ENCODE measurements around the gene MRPL44. TPM values are rescaled to one million over a fixed set of nuclear protein-coding genes. Genes with fewer than 3 reads are reported as not detected.

The MRPL44 gene
- total RNA-seq, 1 donor from 2014 or later: 29.9 TPM

GRCh38 chr2:223980803-223981202, 23.5 kb downstream of the MRPL44 start:
- POLR2A ChIA-PET: no interaction called here
- Mint-ChIP-seq H3K36me3 (ENCODE audit: low read depth) (no peaks in the 10 kb centered on the region), H3K27me3 (peaks cover 6% of the 10 kb centered on the region), H3K27ac (no peak overlapping the region), H3K4me1 (no peaks in the 10 kb centered on the region), H3K9me3 (no peaks in the 10 kb centered on the region), H3K4me3 (no peak overlapping the region)
- no peak for TF ChIP-seq CTCF (IDR thresholded peaks at IDR 0.05)
- CTCF ChIA-PET: interaction anchor here (1.1 to 1.3 kb wide), 3 partner anchors 11 to 304 kb away, joined by 3 to 4 read pairs (median 3); no protein-coding TSS in a partner anchor
- intact Hi-C loops (cut with micrococcal nuclease): no loop called here
- ATAC-seq (ENCODE audit: low read depth): no peak
- no peak for DNase-seq

GRCh38 chr2:223981241-223981640, 24.0 kb downstream of the MRPL44 start:
- H3K27me3 Mint-ChIP-seq: peaks cover 9% of the 10 kb centered on the region
- intact Hi-C loops (cut with micrococcal nuclease): no loop called here
- no peak overlapping the region for H3K27ac Mint-ChIP-seq
- H3K9me3 Mint-ChIP-seq: no peaks in the 10 kb centered on the region
- ChIA-PET CTCF (interaction anchor here (1.3 kb wide), 1 partner anchor 11 kb away, joined by 3 read pairs; no protein-coding TSS in a partner anchor), POLR2A (no interaction called here)
- ATAC-seq (ENCODE audit: low read depth) (no peak), DNase-seq (no peak)
- no peak overlapping the region for H3K4me3 Mint-ChIP-seq
- no peak for TF ChIP-seq CTCF (IDR thresholded peaks at IDR 0.05)
- H3K4me1 Mint-ChIP-seq: no peaks in the 10 kb centered on the region
- H3K36me3 Mint-ChIP-seq (ENCODE audit: low read depth): no peaks in the 10 kb centered on the region

GRCh38 chr2:223989206-223989855, 32.1 kb downstream of the MRPL44 start:
- H3K9me3 Mint-ChIP-seq: no peaks in the 10 kb centered on the region

GRCh38 chr2:223989856-223990232, 32.6 kb downstream of the MRPL44 start:
- Mint-ChIP-seq H3K36me3 (ENCODE audit: low read depth) (no peaks in the 10 kb centered on the region), H3K4me3 (no peak overlapping the region), H3K27ac (no peak overlapping the region), H3K4me1 (no peaks in the 10 kb centered on the region), H3K27me3 (peaks cover 14% of the 10 kb centered on the region), H3K9me3 (no peaks in the 10 kb centered on the region)
- no peak for TF ChIP-seq CTCF (IDR thresholded peaks at IDR 0.05)
- DNase-seq: no peak
- no peak for ATAC-seq (ENCODE audit: low read depth)
- intact Hi-C loops (cut with micrococcal nuclease): loop anchor here (5.0 to 10.0 kb wide), 2 partner anchors 785 to 1018 kb away; no protein-coding TSS in a partner anchor
- ChIA-PET CTCF (interaction anchor here (0.9 to 8.0 kb wide), 2 partner anchors 10 to 295 kb away, joined by 3 to 210 read pairs; no protein-coding TSS in a partner anchor), POLR2A (no interaction called here)

More at GRCh38 chr2:223989206-223989855, 32.1 kb downstream of the MRPL44 start:
- no peak for ATAC-seq (ENCODE audit: low read depth)
- Mint-ChIP-seq H3K27ac (no peak overlapping the region), H3K4me3 (no peak overlapping the region), H3K36me3 (ENCODE audit: low read depth) (no peaks in the 10 kb centered on the region), H3K4me1 (no peaks in the 10 kb centered on the region), H3K27me3 (peaks cover 17% of the 10 kb centered on the region)
- intact Hi-C loops (cut with micrococcal nuclease): no loop called here
- POLR2A ChIA-PET: no interaction called here
- TF ChIP-seq CTCF (IDR thresholded peaks at IDR 0.05): no peak
- DNase-seq: no peak
- CTCF ChIA-PET: interaction anchor here (0.9 to 8.0 kb wide), 2 partner anchors 9 to 296 kb away, joined by 3 to 210 read pairs; no protein-coding TSS in a partner anchor

GRCh38 chr2:223991611-223992010, 34.3 kb downstream of the MRPL44 start:
- no peak for ATAC-seq (ENCODE audit: low read depth)

More at GRCh38 chr2:223991611-223992010, 34.3 kb downstream of the MRPL44 start:
- H3K9me3 Mint-ChIP-seq: no peaks in the 10 kb centered on the region
- POLR2A ChIA-PET: no interaction called here
- CTCF ChIA-PET: interaction anchor here (0.6 to 8.0 kb wide), 3 partner anchors 10 to 451 kb away, joined by 3 to 210 read pairs (median 3); no protein-coding TSS in a partner anchor
- no peak overlapping the region for H3K27ac Mint-ChIP-seq
- no peaks in the 10 kb centered on the region for H3K4me1 Mint-ChIP-seq
- H3K27me3 Mint-ChIP-seq: peaks cover 7% of the 10 kb centered on the region
- H3K36me3 Mint-ChIP-seq (ENCODE audit: low read depth): no peaks in the 10 kb centered on the region
- DNase-seq: no peak
- no peak overlapping the region for H3K4me3 Mint-ChIP-seq
- no peak for TF ChIP-seq CTCF (IDR thresholded peaks at IDR 0.05)
- intact Hi-C loops (cut with micrococcal nuclease): loop anchor here (5.0 to 10.0 kb wide), 2 partner anchors 783 to 1019 kb away; no protein-coding TSS in a partner anchor

Data from activated B cell treated with CpG ODN at 0.5 μM for 24 hours (primary cell).